Thyroid gland (tissue), 4 donors: ENCODE results near the gene AHRR.

ENCODE experiments used
- CTCF ChIP-seq, 6 experiments: fragments of 200-600 bp in 3 of 6; fragments of 450-650 bp in 3 of 6; sonication (generic) in 3 of 6; IDR thresholded peaks; one replicate each; pipeline ENCODE4 v1.5.1; 2016 to 2019; ENCODE audit warnings: antibody characterized with exemption in 6 of 6, mild to moderate bottlenecking in 2 of 6, inconsistent platforms in 1 of 6, moderate library complexity in 1 of 6
- POLR2A ChIP-seq, 2 donors: fragments of 450-650 bp; IDR thresholded peaks; one replicate each; pipeline ENCODE4 v1.6.1; 2017; ENCODE audit warnings: antibody characterized with exemption in 2 of 2, mild to moderate bottlenecking in 2 of 2, moderate library complexity in 1 of 2

GRCh38 chr5:326109-326508 is 4.6 kb downstream of the AHRR start:
- TF ChIP-seq CTCF (IDR thresholded peaks at IDR 0.05) (no peak), POLR2A (IDR thresholded peaks at IDR 0.05) (no peak)
